Measurements from ENCODE around the gene TBPL2. TPM values are rescaled to one million over a fixed set of nuclear protein-coding genes. Genes with fewer than 3 reads are reported as not detected.

Gene TBPL2
- total RNA-seq, 1 experiment from 2014 or later = not detected

GRCh38 chr14:55418411-55418810, 22.0 kb downstream of the TBPL2 start:
- Histone ChIP-seq H3K27me3 (ENCODE audit: insufficient read depth, low read length) (no peaks in the 10 kb centered on the region), H4K91ac (ENCODE audit: insufficient read length, low read depth, low read length) (no peak overlapping the region), H3K4me2 (ENCODE audit: insufficient read depth, insufficient read length, low read length) (no peak overlapping the region), H3K4me1 (ENCODE audit: insufficient read depth, low read length) (no peaks in the 10 kb centered on the region), H3K79me1 (ENCODE audit: insufficient read depth, low read depth, low read length, poor library complexity, severe bottlenecking) (no peaks in the 10 kb centered on the region), H3K56ac (ENCODE audit: insufficient read length, low read depth, low read length) (no peak overlapping the region), H3K4ac (ENCODE audit: low read depth, low read length) (no peak overlapping the region), H3K23ac (ENCODE audit: insufficient read length, low read depth, low read length) (no peak overlapping the region), H2AK5ac (ENCODE audit: insufficient read length, low read length) (no peak overlapping the region), H2BK5ac (ENCODE audit: insufficient read length, low read length) (no peak overlapping the region), H4K8ac (replicated peaks; ENCODE audit: insufficient read length, low read depth, low read length) (no peak overlapping the region), H4K20me1 (ENCODE audit: control insufficient read depth, insufficient read depth, insufficient read length) (no peaks in the 10 kb centered on the region), H2BK20ac (ENCODE audit: low read depth, low read length, poor library complexity, severe bottlenecking) (no peak overlapping the region), H3K14ac (ENCODE audit: insufficient read depth, low read length) (no peak overlapping the region), H3K9ac (ENCODE audit: extremely low read depth, insufficient read length, low read length) (no peak overlapping the region), H3K27ac (ENCODE audit: insufficient read length, low read depth, low read length) (no peak overlapping the region), H2BK15ac (ENCODE audit: low read depth, low read length) (no peak overlapping the region), H3K23me2 (ENCODE audit: insufficient read length, low read depth, low read length, poor library complexity, severe bottlenecking) (no peaks in the 10 kb centered on the region), H3K18ac (ENCODE audit: insufficient read length, low read depth, low read length) (no peak overlapping the region), H4K5ac (ENCODE audit: insufficient read length, low read depth, low read length) (no peak overlapping the region), H2AFZ (ENCODE audit: low read length) (no peak overlapping the region), H3K79me2 (ENCODE audit: insufficient read depth, low read length) (no peaks in the 10 kb centered on the region), H3K9me3 (ENCODE audit: control insufficient read depth, low read depth, low read length) (no peaks in the 10 kb centered on the region), H2BK120ac (ENCODE audit: low read depth, low read length, poor library complexity, severe bottlenecking) (no peak overlapping the region), H2BK12ac (ENCODE audit: insufficient read length, low read depth, low read length) (no peak overlapping the region), H3T11ph (ENCODE audit: low read length) (no peak overlapping the region)
- H3K27me3 Mint-ChIP-seq (ENCODE audit: low read depth) = peaks cover 5% of the 10 kb centered on the region; the same call in 1 of the 2 replicates
- H3K36me3 Mint-ChIP-seq (ENCODE audit: insufficient read depth in 1 of 3, low read depth in 3 of 3) = no peaks in the 10 kb centered on the region
- no peak overlapping the region for H3K4me3 Mint-ChIP-seq
- TF ChIP-seq CTCF (conservative IDR thresholded peaks at IDR 0.05) = no peak
- no CpG with 5 or more reads among the region's 6 CpGs for WGBS (ENCODE audit: extremely low coverage, insufficient read length, low lambda C conversion rate)
- no peaks in the 10 kb centered on the region; a peak in 1 of 5 replicates for H3K9me3 Mint-ChIP-seq
- no peak for DNase-seq
- peaks cover 7 to 13% of the 10 kb centered on the region in 2 experiments for H3K4me1 Mint-ChIP-seq
- no peak overlapping the region for H3K27ac Mint-ChIP-seq
